Nephron progenitor cell (in vitro differentiated cells): ENCODE results near the gene LECT2.

Experiments
- DNase-seq: peaks from one replicate; pipeline ENCODE4 v3.0.0; 2021
- H3K27ac Mint-ChIP-seq: 2 replicates; pipeline ENCODE4 v1.8.0; 2021; ENCODE audit warnings: mild to moderate bottlenecking, moderate library complexity, mixed read lengths
- H3K27me3 Mint-ChIP-seq: 2 replicates; pipeline ENCODE4 v1.8.0; 2021; ENCODE audit warnings: mild to moderate bottlenecking, low read depth, mixed read lengths; ENCODE audit not compliant: poor library complexity
- H3K36me3 Mint-ChIP-seq: 2 replicates; pipeline ENCODE4 v1.8.0; 2021; ENCODE audit warnings: low read depth, mixed read lengths
- H3K4me1 Mint-ChIP-seq: 2 replicates; pipeline ENCODE4 v1.8.0; 2021; ENCODE audit warnings: mixed read lengths
- H3K4me3 Mint-ChIP-seq: 2 replicates; pipeline ENCODE4 v1.8.0; 2021; ENCODE audit warnings: mild to moderate bottlenecking, moderate library complexity, mixed read lengths
- H3K9me3 Mint-ChIP-seq: 2 replicates; pipeline ENCODE4 v1.8.0; 2021; ENCODE audit warnings: mild to moderate bottlenecking, moderate library complexity, mixed read lengths
- TF ChIP-seq, protein P1 (sequence below): fragments of 200-600 bp; sonication (generic); IDR thresholded peaks from 2 replicates; pipeline ENCODE4 v1.5.0; 2021; ENCODE audit warnings: antibody characterized with exemption

The LECT2 gene

GRCh38 chr5:135944564-135944963 lies 10.2 kb downstream of the LECT2 start:
- Mint-ChIP-seq H3K4me1 (no peaks in the 10 kb centered on the region), H3K27me3 (peaks cover 4% of the 10 kb centered on the region), H3K4me3 (no peak overlapping the region), H3K36me3 (no peaks in the 10 kb centered on the region), H3K9me3 (no peaks in the 10 kb centered on the region), H3K27ac (no peak overlapping the region)
- DNase-seq = no peak
- TF ChIP-seq, protein P1, sequence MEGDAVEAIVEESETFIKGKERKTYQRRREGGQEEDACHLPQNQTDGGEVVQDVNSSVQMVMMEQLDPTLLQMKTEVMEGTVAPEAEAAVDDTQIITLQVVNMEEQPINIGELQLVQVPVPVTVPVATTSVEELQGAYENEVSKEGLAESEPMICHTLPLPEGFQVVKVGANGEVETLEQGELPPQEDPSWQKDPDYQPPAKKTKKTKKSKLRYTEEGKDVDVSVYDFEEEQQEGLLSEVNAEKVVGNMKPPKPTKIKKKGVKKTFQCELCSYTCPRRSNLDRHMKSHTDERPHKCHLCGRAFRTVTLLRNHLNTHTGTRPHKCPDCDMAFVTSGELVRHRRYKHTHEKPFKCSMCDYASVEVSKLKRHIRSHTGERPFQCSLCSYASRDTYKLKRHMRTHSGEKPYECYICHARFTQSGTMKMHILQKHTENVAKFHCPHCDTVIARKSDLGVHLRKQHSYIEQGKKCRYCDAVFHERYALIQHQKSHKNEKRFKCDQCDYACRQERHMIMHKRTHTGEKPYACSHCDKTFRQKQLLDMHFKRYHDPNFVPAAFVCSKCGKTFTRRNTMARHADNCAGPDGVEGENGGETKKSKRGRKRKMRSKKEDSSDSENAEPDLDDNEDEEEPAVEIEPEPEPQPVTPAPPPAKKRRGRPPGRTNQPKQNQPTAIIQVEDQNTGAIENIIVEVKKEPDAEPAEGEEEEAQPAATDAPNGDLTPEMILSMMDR = no peak

DNA sequence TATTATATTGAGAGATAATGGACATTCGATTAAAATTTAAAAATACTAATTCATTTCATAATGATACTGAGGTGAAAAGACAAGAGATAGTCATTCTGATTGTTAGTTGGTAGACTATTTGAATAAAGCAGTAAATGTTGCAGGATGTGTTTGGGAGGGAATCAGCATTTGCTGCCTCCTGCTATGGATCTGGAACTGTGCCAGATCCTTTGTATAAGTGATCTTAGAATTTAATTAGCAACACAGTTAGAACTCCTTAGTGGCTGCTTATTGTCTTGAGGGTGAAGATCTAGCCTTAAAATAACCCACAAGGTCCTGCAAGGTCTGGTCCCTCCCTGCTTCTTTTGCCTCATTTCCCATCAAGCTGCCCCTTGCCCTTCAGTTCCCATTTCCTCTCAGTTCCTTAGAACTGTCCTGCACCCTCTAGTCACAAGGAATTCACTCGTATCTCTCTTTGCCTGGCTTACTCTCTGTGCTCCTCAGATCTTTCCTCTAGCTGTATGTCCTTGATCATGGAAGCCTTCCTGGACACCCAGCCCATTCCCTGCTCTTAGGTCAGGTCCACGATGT lies 12.5 kb downstream of the LECT2 start:
- no peak overlapping the region for H3K4me3 Mint-ChIP-seq
- H3K9me3 Mint-ChIP-seq = no peaks in the 10 kb centered on the region
- DNase-seq = no peak
- no peaks in the 10 kb centered on the region for H3K36me3 Mint-ChIP-seq
- TF ChIP-seq, protein P1 = no peak
- no peaks in the 10 kb centered on the region for H3K4me1 Mint-ChIP-seq
- H3K27me3 Mint-ChIP-seq = peaks cover 6% of the 10 kb centered on the region
- no peak overlapping the region for H3K27ac Mint-ChIP-seq

GRCh38 chr5:135941711-135942110 lies 13.1 kb downstream of the LECT2 start:
- H3K27me3 Mint-ChIP-seq = peaks cover 6% of the 10 kb centered on the region
- no peak for DNase-seq
- TF ChIP-seq, protein P1 = no peak
- no peaks in the 10 kb centered on the region for H3K36me3 Mint-ChIP-seq
- no peak overlapping the region for H3K4me3 Mint-ChIP-seq
- no peak overlapping the region for H3K27ac Mint-ChIP-seq
- H3K4me1 Mint-ChIP-seq = no peaks in the 10 kb centered on the region
- H3K9me3 Mint-ChIP-seq = no peaks in the 10 kb centered on the region

DNA sequence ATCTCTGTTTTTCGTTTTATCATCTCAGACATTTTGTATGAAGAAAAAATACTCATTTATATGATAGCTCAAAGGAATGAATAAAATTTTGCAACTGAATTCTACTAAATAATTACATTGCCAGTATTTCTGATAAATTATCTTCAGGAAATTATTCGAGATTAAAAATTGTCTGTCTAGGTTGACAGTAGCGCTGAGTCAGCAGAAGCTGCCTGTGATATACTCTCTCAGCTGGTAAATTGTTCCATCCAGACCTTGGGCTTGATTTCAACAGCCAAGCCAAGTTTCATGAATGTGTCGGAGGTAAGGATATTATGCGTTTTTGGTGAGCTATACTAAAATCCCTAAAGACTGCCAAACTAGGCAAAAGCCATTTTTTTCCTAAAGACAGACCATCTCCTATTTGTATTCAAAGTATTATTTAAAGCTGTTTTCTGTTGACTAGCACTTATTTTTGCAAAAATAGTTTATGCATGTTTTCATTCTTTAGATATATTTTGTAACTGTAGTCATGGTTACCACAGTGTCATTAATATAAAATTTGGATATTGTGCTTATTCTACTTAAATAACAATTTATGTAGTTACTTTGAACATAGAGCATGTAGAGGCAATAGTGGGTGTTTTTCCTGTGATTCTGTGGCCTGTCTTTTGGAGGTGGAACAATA lies 17.4 kb downstream of the LECT2 start:
- Mint-ChIP-seq H3K4me1 (no peaks in the 10 kb centered on the region), H3K9me3 (no peaks in the 10 kb centered on the region), H3K4me3 (no peak overlapping the region), H3K27ac (no peak overlapping the region), H3K27me3 (peaks cover 40% of the 10 kb centered on the region), H3K36me3 (no peaks in the 10 kb centered on the region)
- TF ChIP-seq, protein P1 = no peak
- no peak for DNase-seq

DNA sequence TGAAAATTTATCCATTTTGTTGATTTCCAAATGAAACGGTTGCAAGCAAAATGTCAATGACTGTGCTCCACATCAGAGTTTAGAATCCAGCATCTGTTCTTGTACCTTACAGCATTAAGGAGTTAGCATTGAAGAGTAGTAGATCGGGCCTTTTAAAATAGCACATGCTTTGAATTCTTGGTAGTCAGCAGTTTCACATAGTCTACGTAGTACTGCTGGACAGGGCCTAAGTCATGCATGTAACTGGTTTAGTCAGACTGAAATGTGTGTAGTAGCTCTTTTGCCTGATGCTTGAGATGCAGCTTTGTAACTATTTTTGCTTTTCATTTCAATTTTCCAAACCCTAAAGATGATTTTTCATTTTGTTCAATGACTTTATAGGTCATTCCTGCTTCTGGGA lies 19.8 kb downstream of the LECT2 start:
- no peaks in the 10 kb centered on the region for H3K36me3 Mint-ChIP-seq
- no peak overlapping the region for H3K4me3 Mint-ChIP-seq
- DNase-seq = no peak
- H3K9me3 Mint-ChIP-seq = no peaks in the 10 kb centered on the region
- TF ChIP-seq, protein P1 = no peak
- H3K27ac Mint-ChIP-seq = no peak overlapping the region
- peaks cover 64% of the 10 kb centered on the region for H3K27me3 Mint-ChIP-seq
- H3K4me1 Mint-ChIP-seq = no peaks in the 10 kb centered on the region

DNA sequence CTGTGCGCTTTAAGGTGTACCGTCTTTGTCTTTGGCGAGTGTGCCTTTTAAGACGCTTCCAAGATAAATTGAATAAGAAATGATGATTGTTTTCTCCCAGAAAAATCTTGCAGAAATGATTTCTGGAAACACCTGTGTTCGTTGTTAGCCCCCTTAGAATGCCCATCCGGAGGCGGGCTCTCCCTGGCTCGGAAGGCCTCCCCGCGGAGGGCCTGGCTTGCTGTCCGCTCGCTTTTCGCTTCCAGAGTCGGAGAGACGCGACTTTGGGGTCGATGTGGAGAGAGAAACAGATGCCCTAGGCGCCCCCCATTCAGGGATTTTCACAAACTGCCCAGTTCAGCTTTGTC lies 23.9 kb downstream of the LECT2 start:
- Mint-ChIP-seq H3K27me3 (peaks cover 90% of the 10 kb centered on the region), H3K4me1 (no peaks in the 10 kb centered on the region), H3K4me3 (peak overlapping the region; percentile 80), H3K36me3 (no peaks in the 10 kb centered on the region), H3K27ac (no peak overlapping the region), H3K9me3 (peaks cover 16% of the 10 kb centered on the region)
- TF ChIP-seq, protein P1 = no peak
- DNase-seq = peak; percentile 22
